Body of pancreas (tissue), 4 donors: ENCODE data around the gene AGTRAP.

Experiments used
- POLR2A ChIP-seq, 3 donors: fragments of 450-650 bp; IDR thresholded peaks; one replicate each; pipeline ENCODE4 v1.6.1; 2016; ENCODE audit warnings: antibody characterized with exemption in 3 of 3, mild to moderate bottlenecking in 2 of 3
- TF ChIP-seq, protein P1 (sequence below), 7 experiments: fragments of 450-650 bp in 4 of 7; fragments of 200-600 bp in 3 of 7; sonication (generic) in 3 of 7; IDR thresholded peaks; one replicate each; pipeline ENCODE4 v1.5.1; 2016 to 2019; ENCODE audit warnings: antibody characterized with exemption in 7 of 7

DNA sequence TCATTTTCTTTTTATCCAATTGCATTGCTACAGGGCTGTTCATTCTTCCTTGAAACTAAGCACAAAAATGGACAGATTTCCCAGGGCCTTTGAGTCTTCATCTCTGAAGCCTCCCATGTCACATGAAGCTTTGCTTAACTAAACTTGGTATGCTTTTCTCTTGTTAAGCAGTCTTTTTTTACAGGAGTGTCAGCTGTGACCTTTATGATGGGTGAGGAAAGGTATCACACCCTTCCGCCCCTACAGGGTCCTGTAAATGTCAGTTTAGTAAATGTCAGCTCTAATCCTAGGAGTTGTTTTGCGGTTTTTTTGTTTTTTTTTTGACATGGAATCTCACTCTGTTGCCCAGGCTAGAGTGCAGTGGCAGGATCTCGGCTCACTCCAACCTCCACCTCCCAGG lies 2.6 kb upstream of the AGTRAP start:
- TF ChIP-seq, protein P1, sequence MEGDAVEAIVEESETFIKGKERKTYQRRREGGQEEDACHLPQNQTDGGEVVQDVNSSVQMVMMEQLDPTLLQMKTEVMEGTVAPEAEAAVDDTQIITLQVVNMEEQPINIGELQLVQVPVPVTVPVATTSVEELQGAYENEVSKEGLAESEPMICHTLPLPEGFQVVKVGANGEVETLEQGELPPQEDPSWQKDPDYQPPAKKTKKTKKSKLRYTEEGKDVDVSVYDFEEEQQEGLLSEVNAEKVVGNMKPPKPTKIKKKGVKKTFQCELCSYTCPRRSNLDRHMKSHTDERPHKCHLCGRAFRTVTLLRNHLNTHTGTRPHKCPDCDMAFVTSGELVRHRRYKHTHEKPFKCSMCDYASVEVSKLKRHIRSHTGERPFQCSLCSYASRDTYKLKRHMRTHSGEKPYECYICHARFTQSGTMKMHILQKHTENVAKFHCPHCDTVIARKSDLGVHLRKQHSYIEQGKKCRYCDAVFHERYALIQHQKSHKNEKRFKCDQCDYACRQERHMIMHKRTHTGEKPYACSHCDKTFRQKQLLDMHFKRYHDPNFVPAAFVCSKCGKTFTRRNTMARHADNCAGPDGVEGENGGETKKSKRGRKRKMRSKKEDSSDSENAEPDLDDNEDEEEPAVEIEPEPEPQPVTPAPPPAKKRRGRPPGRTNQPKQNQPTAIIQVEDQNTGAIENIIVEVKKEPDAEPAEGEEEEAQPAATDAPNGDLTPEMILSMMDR (IDR thresholded peaks at IDR 0.05) = no peak
- TF ChIP-seq POLR2A (IDR thresholded peaks at IDR 0.05) = no peak
